Astrocyte (in vitro differentiated cells and primary cell): ENCODE measurements around the gene TNRC6A.

ENCODE experiments used
- CTCF ChIP-seq: IDR thresholded peaks from 2 replicates; pipeline ENCODE4 v1.5.1; 2011; ENCODE audit warnings: low read depth, mild to moderate bottlenecking, inconsistent platforms, low read length, moderate library complexity; ENCODE audit not compliant: insufficient read depth
- EZH2 ChIP-seq: IDR thresholded peaks from 2 replicates; pipeline ENCODE4 v1.6.1; 2012; ENCODE audit warnings: mild to moderate bottlenecking, low read length, inconsistent platforms; ENCODE audit not compliant: insufficient read depth

DNA sequence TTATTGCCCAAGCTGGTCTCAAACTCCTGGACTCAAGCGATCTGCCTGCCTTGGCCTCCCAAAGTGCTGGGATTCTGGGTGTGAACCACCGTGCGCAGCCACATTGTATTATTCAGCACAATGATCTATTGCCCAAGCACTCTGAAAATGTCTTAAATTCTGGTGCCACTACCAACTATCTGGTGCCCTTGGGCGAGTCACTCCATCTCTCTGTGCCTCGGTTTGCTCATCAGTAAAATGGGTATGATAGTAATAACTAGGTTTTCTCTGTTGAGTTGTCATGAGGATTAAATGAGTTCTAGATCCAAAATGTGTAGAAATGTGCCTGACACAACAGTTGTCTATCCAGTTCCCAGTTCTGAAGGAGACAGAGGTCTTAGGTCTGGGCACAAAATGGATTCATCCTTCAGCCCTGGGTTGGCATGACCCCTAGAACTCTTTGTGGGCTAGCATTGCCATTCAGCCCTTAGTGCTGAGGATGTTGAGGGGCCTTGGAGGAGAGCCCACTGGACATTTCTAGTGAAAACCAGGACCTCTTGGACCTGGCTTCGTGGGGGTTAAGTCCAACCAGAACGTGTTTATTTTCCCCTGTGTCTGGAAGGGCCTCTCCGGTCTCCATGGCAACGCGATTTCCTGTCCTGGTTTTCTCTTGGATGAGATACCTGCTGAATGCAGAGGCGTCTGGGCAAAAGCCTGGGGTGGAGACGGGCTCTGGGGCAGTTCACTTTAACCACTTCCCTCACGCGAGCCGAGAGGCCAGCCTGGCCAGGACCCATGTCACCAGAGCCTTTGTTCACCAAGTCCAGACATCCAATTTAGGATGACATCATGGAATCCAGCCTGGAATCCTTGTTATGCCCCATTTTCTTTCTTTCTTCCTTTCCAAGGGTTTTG is 43.7 kb upstream of the TNRC6A start:
- TF ChIP-seq CTCF (no peak), EZH2 (no peak)
